ENCODE measurements around the gene SPECC1. TPM values are rescaled to one million over a fixed set of nuclear protein-coding genes. Genes with fewer than 3 reads are reported as not detected.

The SPECC1 gene
- total and polyA plus RNA-seq, 8 donors = 6.1 to 38.3 (median 7.1) TPM

DNA sequence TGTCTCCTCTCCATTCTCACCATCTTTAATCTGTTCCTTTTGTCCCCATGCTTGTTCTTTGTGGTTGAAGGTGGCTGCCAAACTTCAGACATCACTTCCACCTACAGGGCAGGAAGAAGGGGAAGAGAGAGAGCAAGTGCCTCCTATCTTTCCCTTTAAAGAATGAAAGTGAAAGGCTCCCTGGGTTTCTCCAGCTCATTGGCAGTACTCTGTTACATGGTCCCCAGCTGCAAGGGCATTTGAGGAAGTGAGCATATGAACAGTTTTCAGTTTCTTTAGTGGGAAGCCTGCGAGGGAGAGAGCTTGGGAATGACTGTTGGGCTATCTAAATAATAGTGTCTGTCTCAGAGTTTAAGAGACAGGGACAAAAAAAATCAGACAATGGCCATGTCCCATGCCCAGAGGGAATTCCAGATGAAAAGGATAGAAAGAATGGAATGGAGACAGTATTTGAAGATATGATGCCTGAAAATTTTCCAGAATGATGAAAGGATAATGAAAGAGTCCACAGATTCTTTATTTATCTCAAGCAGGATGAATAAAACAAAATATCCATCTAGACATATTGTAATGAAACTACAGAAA, 298.3 kb downstream of the SPECC1 start:
- H3K4me1 ChIP-seq = no peaks in the 10 kb centered on the region
- peaks cover 0 to 24% of the 10 kb centered on the region in 2 donors for H3K9me3 ChIP-seq
- H3K27ac ChIP-seq = no peak overlapping the region
- no peaks in the 10 kb centered on the region for H3K27me3 ChIP-seq
- intact Hi-C loops (cut with DNase I) = no loop called here
- DNase-seq (no peak), ATAC-seq (no peak)
- H3K36me3 ChIP-seq = peaks cover 0 to 14% of the 10 kb centered on the region in 2 donors
- TF ChIP-seq CTCF (IDR thresholded peaks at IDR 0.05) = no peak
- H3K4me3 ChIP-seq = no peak overlapping the region

DNA sequence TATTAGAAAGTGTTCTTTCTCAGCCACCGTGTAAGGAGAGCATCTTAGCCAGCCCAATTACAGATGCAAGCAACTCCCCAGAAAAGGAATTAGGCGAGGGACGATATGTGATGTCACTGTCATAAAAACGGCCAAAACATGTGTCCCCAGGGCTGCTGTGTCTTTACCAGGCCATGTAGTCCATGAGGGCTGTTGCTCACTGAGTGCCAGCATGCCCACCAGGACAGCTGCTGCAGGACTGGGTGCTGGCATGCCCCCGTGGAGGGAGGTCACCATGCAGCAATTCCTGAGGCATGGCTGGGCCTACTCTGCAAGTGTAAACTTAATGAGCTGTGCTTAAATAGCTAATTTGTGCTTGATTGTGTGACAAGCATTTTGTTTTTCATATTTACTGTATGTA, 301.3 kb downstream of the SPECC1 start:
- Histone ChIP-seq H3K9me3 (peaks cover 0 to 24% of the 10 kb centered on the region in 2 donors), H3K36me3 (peaks cover 0 to 19% of the 10 kb centered on the region in 2 donors), H3K4me3 (no peak overlapping the region), H3K27me3 (no peaks in the 10 kb centered on the region), H3K4me1 (no peaks in the 10 kb centered on the region), H3K27ac (no peak overlapping the region)
- TF ChIP-seq CTCF (IDR thresholded peaks at IDR 0.05) = no peak
- intact Hi-C loops (cut with DNase I) = loop anchor here in 1 of 2 donors (10.0 kb wide), 1 partner anchor 76 kb away; no protein-coding TSS in a partner anchor
- no peak for ATAC-seq
- DNase-seq = no peak

GRCh38 chr17:20313306-20313705, 304.1 kb downstream of the SPECC1 start:
- peaks cover 0 to 5% of the 10 kb centered on the region in 2 donors for H3K36me3 ChIP-seq
- no peak for DNase-seq
- no peak for TF ChIP-seq CTCF (IDR thresholded peaks at IDR 0.05)
- no peaks in the 10 kb centered on the region for H3K27me3 ChIP-seq
- intact Hi-C loops (cut with DNase I) = loop anchor here in 1 of 2 donors (10.0 kb wide), 1 partner anchor 79 kb away; no protein-coding TSS in a partner anchor
- H3K4me3 ChIP-seq = no peak overlapping the region
- no peak overlapping the region for H3K27ac ChIP-seq
- H3K4me1 ChIP-seq = no peaks in the 10 kb centered on the region
- no peaks in the 10 kb centered on the region for H3K9me3 ChIP-seq
- ATAC-seq = no peak

DNA sequence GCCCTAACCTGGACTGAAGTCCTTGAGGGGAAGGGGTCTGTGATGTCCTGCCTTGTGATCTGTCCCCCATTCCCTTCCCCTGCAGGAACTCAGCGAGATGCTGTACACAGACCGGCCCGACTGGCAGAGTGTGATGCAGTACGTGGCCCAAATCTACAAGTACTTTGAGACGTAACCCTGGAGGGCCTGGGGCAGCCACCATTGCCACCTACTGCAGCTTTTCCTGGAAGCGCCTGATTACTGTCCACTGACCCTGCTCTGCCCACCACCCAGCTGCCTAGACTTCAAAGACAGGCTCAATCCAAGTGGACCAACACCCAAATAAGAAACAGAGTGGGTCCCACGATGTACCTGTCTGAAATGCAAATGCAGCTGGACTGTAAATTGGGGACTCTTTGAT, 304.7 kb downstream of the SPECC1 start:
- Histone ChIP-seq H3K36me3 (peaks cover 0 to 5% of the 10 kb centered on the region in 2 donors), H3K27me3 (no peaks in the 10 kb centered on the region), H3K4me3 (no peak overlapping the region), H3K4me1 (no peaks in the 10 kb centered on the region), H3K27ac (no peak overlapping the region), H3K9me3 (no peaks in the 10 kb centered on the region)
- intact Hi-C loops (cut with DNase I) = loop anchor here in 1 of 2 donors (10.0 kb wide), 1 partner anchor 79 kb away; no protein-coding TSS in a partner anchor
- DNase-seq (no peak), ATAC-seq (no peak)
- no peak for TF ChIP-seq CTCF (IDR thresholded peaks at IDR 0.05)

GRCh38 chr17:20314834-20315233, 305.7 kb downstream of the SPECC1 start:
- no peak for ATAC-seq
- Histone ChIP-seq H3K4me3 (no peak overlapping the region), H3K36me3 (peaks cover 0 to 5% of the 10 kb centered on the region in 2 donors), H3K27ac (no peak overlapping the region), H3K27me3 (no peaks in the 10 kb centered on the region), H3K9me3 (no peaks in the 10 kb centered on the region), H3K4me1 (no peaks in the 10 kb centered on the region)
- intact Hi-C loops (cut with DNase I) = loop anchor here in 1 of 2 donors (10.0 kb wide), 1 partner anchor 80 kb away; no protein-coding TSS in a partner anchor
- no peak for DNase-seq
- no peak for TF ChIP-seq CTCF (IDR thresholded peaks at IDR 0.05)
